ENCODE measurements around the gene ACP7. TPM values are rescaled to one million over a fixed set of nuclear protein-coding genes. Genes with fewer than 3 reads are reported as not detected.

The ACP7 gene
- total RNA-seq, 2 donors from 2014 or later = 0.80 TPM; not detected in 1

DNA sequence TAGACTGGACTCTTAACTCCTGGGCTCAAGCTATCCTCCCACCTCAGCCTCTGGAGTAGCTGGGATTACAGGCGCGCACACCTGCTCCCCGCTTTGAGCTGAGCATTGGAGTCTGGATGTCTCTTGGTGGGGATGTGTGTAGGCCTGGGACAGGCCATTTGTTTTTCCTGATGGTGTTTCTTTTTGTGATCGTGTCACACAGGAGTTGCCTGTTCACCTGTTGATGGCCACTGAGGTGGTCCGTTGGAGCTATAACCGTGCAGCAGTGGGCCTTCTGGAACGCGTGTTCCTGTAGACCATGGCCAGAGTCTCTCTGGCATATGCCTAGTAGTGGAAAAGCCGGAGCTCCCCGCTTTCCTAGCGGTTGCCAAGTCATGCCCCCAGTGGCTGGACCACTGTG is 44.9 kb downstream of the ACP7 start:
- no peak for DNase-seq (ENCODE audit: low spot score)
- peak overlapping the region in 1 of 2 donors; percentile 93 for H3K27ac ChIP-seq
- H3K27me3 ChIP-seq (replicated peaks; ENCODE audit: insufficient read depth) = no peaks in the 10 kb centered on the region
- intact Hi-C loops (cut with DNase I) = loop anchor here (10.0 kb wide), 1 partner anchor 164 kb away; no protein-coding TSS in a partner anchor
- H3K4me3 ChIP-seq = no peak overlapping the region
- 94% methylated on average over 8 of the region's 11 CpGs for WGBS
- no peaks in the 10 kb centered on the region for H3K36me3 ChIP-seq
- H3K4me1 ChIP-seq (replicated peaks) = peaks cover 68% of the 10 kb centered on the region
- no peaks in the 10 kb centered on the region for H3K9me3 ChIP-seq
- TF ChIP-seq, protein P1, sequence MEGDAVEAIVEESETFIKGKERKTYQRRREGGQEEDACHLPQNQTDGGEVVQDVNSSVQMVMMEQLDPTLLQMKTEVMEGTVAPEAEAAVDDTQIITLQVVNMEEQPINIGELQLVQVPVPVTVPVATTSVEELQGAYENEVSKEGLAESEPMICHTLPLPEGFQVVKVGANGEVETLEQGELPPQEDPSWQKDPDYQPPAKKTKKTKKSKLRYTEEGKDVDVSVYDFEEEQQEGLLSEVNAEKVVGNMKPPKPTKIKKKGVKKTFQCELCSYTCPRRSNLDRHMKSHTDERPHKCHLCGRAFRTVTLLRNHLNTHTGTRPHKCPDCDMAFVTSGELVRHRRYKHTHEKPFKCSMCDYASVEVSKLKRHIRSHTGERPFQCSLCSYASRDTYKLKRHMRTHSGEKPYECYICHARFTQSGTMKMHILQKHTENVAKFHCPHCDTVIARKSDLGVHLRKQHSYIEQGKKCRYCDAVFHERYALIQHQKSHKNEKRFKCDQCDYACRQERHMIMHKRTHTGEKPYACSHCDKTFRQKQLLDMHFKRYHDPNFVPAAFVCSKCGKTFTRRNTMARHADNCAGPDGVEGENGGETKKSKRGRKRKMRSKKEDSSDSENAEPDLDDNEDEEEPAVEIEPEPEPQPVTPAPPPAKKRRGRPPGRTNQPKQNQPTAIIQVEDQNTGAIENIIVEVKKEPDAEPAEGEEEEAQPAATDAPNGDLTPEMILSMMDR (IDR thresholded peaks at IDR 0.05) = no peak
- TF ChIP-seq POLR2AphosphoS5 (IDR thresholded peaks at IDR 0.05) (no peak), POLR2A (IDR thresholded peaks at IDR 0.05) (no peak)

DNA sequence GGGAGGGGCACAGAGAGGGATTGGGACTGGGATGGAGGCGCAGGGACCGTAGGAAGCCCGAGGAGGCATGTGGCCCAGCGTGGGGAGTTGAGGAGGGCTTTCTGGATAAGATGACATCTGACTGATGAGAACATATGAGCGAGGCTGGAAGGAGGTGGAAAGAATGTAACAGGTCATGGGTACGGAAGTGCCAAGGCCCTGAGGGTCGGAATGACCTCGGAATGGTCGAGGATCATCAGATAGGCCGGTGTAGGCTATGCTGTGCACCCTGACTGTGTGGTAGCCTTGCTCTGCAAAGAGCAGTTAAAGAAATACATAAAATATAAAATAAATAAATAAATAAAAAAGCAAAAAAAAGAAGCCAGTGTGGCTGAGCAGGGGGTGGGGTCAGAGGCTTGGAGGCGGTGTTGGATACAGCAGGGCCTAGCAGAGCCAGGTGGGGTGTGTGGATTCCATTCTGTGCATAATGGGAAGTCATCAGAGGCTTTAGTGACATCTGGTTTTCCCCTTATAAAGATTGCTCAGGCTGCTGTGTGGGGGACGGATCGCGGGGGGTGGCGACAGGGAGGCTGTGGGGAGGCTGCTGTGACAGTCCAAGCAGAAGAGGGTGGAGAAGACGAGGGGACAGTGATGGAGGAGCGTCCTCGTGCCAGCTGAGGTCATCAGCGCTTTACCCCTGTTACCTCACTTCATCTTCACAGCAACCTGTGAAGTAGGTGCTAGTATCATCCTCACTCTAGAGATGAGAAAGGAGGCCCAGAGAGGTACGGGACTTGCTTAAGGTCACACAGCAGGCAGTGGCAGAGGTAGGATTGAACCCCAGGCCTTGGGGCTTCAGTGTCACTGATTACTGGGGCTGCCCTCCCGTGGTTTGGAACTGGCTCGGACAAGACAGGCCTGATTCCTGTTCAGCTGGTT is 46.4 kb downstream of the ACP7 start:
- no peaks in the 10 kb centered on the region for H3K9me3 ChIP-seq
- peaks cover 68% of the 10 kb centered on the region for H3K4me1 ChIP-seq (replicated peaks)
- no peak overlapping the region for H3K4me3 ChIP-seq
- no peaks in the 10 kb centered on the region for H3K27me3 ChIP-seq (replicated peaks; ENCODE audit: insufficient read depth)
- peak overlapping the region; percentile 83 to 93 for H3K27ac ChIP-seq
- 59% methylated on average over 22 of the region's 22 CpGs for WGBS
- no peaks in the 10 kb centered on the region for H3K36me3 ChIP-seq
- TF ChIP-seq POLR2AphosphoS5 (IDR thresholded peaks at IDR 0.05) = no peak
- TF ChIP-seq POLR2A (IDR thresholded peaks at IDR 0.05) = no peak
- TF ChIP-seq, protein P1 (IDR thresholded peaks at IDR 0.05) = no peak
- intact Hi-C loops (cut with DNase I) = no loop called here
- DNase-seq (ENCODE audit: low spot score) = peak; percentile 79

DNA sequence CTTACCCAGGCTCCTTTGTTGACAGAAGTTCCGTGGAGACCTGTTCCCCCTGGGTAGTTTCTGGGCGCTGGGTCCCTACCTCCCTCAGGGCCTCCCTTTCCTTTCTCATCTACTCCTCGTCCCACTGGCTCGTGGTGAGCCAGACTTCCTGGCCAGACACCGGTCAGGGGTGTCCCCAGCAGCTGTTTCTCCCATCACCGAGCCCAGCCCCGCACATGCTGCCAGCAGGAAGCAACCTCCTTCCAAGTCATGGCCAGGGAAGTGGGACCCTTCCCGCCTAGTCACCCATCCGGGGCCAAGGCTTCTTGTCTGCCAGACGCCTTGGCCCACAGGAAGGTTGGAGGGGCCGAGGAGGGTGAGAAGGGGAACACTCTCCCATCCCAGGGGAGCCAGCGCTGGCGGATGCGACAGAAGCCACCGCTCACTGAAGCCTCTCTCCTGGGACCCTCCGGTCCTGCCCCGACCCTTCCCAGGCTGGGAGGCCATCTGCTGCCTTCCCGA is 47.1 kb downstream of the ACP7 start:
- H3K27ac ChIP-seq = peak overlapping the region; percentile 83 to 93
- H3K9me3 ChIP-seq = no peaks in the 10 kb centered on the region
- no peak overlapping the region for H3K4me3 ChIP-seq
- peaks cover 68% of the 10 kb centered on the region for H3K4me1 ChIP-seq (replicated peaks)
- TF ChIP-seq POLR2A (IDR thresholded peaks at IDR 0.05) (no peak), POLR2AphosphoS5 (IDR thresholded peaks at IDR 0.05) (peak; percentile 64)
- H3K27me3 ChIP-seq (replicated peaks; ENCODE audit: insufficient read depth) = no peaks in the 10 kb centered on the region
- 23% methylated on average over 17 of the region's 18 CpGs for WGBS
- intact Hi-C loops (cut with DNase I) = no loop called here
- no peaks in the 10 kb centered on the region for H3K36me3 ChIP-seq
- no peak for DNase-seq (ENCODE audit: low spot score)

DNA sequence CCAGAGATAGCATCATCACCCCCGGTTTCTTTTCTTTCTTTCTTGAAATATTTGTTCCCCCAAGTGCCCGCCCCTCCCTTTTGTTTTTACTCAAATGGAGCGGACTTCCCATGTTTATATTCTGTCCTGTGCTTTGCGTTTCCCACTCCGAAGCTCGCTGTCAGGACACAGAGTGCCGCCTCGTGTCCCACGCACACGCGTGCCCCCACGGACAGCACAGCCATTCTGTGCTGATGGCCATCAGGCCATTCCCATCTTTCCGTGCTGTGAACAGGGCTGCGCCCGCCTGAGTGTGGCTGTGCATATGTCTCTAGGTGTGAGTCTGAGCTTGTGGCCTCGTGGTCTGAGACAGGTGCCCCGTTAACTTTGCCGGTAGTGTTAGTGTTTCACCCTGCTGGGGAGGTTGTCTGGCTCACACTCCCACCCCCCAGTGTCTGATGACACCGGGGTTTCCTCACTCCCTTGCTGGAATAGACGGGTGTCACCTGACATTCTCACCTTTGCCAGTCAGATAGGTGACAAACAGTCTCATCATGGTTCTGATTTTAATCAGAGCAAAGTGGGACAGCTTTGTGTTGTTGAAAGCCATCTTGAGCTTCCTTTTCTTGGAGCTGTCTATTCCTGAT is 48.3 kb downstream of the ACP7 start:
- no peak for TF ChIP-seq POLR2AphosphoS5 (IDR thresholded peaks at IDR 0.05)
- TF ChIP-seq, protein P1 (IDR thresholded peaks at IDR 0.05) = no peak
- no peak for TF ChIP-seq POLR2A (IDR thresholded peaks at IDR 0.05)
- WGBS = 31% methylated on average over 20 of the region's 20 CpGs
- no peaks in the 10 kb centered on the region for H3K9me3 ChIP-seq
- H3K4me1 ChIP-seq (replicated peaks) = peaks cover 64% of the 10 kb centered on the region
- H3K4me3 ChIP-seq = no peak overlapping the region
- no peaks in the 10 kb centered on the region for H3K27me3 ChIP-seq (replicated peaks; ENCODE audit: insufficient read depth)
- H3K27ac ChIP-seq = peak overlapping the region; percentile 83 to 93
- no peak for DNase-seq (ENCODE audit: low spot score)
- intact Hi-C loops (cut with DNase I) = no loop called here
- no peaks in the 10 kb centered on the region for H3K36me3 ChIP-seq

All from prostate gland (tissue), 2 donors.